H1 (cell line): ENCODE data around the gene EIF2S2. TPM values are rescaled to one million over a fixed set of nuclear protein-coding genes. Genes with fewer than 3 reads are reported as not detected.

Experiments
- TEAD4 ChIP-seq: IDR thresholded peaks from 2 replicates; pipeline ENCODE4 v1.6.1; 2012; ENCODE audit warnings: low read depth, low read length, inconsistent platforms, mixed read lengths
- polyA plus RNA-seq, 7 experiments: library from polyadenylated mRNA; depleted of rRNA in 3 of 7; stranded (reverse) in 5 of 7; unstranded in 2 of 7; fragments of >200 nt in 5 of 7; fragments of 200-250 nt in 2 of 7; gene quantifications; 1 replicate in 5 of 7; 2 replicates in 1 of 7; 4 replicates in 1 of 7; pipeline versions ENCODE4 v1.2.1 to v1.2.3, GENCODE V29; 2011 to 2013; ENCODE audit warnings: missing spikeins in 2 of 7, mixed read lengths in 2 of 7
- total RNA-seq: library from RNA; stranded (reverse); fragmentation: NEBNext Ultra II Directional; extraction: Animal tissue kit (Norgen Biotek cat#: 25700); gene quantifications from 2 replicates; pipeline ENCODE4 v1.2.1, GENCODE V29; 2021
- TF ChIP-seq, protein P1 (sequence below): fragments of 300-600 bp; sonication (generic); IDR thresholded peaks from 2 replicates; pipeline ENCODE4 v1.7.1; 2012; ENCODE audit warnings: low read length, moderate library complexity, mild to moderate bottlenecking, inconsistent platforms; ENCODE audit not compliant: insufficient replicate concordance

The EIF2S2 gene
- total and polyA plus RNA-seq, 2 of the 8 experiments (the other 6 are each of a cell fraction or from before 2014, with no cell fraction given), result 59.5 to 142 TPM

DNA sequence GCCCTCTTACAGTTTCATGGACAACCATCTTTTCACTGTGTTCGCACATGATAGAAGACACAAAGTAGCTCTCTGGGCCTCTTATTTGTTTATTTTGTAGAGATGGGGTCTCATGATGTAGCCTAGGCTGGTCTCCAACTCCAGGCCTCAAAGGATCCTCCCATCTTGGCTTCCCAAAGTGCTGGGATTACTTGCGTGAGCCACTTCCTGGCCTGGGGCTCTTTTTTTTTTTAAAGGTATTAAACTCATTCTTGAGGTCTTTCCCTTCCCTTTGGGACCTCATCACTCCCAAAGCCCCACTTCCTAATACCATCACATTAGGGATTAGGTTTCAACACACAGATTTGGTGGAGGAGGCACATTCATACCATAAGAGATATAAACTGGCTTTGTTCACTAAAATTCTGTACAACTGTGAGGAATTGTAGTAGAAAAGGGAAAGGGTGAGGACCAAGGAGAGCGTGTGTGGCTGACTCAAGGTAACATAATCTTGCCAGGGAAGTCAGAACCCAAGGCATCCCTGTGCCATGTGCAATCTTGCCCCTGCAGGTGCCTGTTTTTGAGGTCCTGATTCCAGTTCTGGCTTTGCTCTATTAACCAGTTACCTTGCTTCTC is 45.5 kb downstream of the EIF2S2 start (continued):
- TF ChIP-seq, protein P1, sequence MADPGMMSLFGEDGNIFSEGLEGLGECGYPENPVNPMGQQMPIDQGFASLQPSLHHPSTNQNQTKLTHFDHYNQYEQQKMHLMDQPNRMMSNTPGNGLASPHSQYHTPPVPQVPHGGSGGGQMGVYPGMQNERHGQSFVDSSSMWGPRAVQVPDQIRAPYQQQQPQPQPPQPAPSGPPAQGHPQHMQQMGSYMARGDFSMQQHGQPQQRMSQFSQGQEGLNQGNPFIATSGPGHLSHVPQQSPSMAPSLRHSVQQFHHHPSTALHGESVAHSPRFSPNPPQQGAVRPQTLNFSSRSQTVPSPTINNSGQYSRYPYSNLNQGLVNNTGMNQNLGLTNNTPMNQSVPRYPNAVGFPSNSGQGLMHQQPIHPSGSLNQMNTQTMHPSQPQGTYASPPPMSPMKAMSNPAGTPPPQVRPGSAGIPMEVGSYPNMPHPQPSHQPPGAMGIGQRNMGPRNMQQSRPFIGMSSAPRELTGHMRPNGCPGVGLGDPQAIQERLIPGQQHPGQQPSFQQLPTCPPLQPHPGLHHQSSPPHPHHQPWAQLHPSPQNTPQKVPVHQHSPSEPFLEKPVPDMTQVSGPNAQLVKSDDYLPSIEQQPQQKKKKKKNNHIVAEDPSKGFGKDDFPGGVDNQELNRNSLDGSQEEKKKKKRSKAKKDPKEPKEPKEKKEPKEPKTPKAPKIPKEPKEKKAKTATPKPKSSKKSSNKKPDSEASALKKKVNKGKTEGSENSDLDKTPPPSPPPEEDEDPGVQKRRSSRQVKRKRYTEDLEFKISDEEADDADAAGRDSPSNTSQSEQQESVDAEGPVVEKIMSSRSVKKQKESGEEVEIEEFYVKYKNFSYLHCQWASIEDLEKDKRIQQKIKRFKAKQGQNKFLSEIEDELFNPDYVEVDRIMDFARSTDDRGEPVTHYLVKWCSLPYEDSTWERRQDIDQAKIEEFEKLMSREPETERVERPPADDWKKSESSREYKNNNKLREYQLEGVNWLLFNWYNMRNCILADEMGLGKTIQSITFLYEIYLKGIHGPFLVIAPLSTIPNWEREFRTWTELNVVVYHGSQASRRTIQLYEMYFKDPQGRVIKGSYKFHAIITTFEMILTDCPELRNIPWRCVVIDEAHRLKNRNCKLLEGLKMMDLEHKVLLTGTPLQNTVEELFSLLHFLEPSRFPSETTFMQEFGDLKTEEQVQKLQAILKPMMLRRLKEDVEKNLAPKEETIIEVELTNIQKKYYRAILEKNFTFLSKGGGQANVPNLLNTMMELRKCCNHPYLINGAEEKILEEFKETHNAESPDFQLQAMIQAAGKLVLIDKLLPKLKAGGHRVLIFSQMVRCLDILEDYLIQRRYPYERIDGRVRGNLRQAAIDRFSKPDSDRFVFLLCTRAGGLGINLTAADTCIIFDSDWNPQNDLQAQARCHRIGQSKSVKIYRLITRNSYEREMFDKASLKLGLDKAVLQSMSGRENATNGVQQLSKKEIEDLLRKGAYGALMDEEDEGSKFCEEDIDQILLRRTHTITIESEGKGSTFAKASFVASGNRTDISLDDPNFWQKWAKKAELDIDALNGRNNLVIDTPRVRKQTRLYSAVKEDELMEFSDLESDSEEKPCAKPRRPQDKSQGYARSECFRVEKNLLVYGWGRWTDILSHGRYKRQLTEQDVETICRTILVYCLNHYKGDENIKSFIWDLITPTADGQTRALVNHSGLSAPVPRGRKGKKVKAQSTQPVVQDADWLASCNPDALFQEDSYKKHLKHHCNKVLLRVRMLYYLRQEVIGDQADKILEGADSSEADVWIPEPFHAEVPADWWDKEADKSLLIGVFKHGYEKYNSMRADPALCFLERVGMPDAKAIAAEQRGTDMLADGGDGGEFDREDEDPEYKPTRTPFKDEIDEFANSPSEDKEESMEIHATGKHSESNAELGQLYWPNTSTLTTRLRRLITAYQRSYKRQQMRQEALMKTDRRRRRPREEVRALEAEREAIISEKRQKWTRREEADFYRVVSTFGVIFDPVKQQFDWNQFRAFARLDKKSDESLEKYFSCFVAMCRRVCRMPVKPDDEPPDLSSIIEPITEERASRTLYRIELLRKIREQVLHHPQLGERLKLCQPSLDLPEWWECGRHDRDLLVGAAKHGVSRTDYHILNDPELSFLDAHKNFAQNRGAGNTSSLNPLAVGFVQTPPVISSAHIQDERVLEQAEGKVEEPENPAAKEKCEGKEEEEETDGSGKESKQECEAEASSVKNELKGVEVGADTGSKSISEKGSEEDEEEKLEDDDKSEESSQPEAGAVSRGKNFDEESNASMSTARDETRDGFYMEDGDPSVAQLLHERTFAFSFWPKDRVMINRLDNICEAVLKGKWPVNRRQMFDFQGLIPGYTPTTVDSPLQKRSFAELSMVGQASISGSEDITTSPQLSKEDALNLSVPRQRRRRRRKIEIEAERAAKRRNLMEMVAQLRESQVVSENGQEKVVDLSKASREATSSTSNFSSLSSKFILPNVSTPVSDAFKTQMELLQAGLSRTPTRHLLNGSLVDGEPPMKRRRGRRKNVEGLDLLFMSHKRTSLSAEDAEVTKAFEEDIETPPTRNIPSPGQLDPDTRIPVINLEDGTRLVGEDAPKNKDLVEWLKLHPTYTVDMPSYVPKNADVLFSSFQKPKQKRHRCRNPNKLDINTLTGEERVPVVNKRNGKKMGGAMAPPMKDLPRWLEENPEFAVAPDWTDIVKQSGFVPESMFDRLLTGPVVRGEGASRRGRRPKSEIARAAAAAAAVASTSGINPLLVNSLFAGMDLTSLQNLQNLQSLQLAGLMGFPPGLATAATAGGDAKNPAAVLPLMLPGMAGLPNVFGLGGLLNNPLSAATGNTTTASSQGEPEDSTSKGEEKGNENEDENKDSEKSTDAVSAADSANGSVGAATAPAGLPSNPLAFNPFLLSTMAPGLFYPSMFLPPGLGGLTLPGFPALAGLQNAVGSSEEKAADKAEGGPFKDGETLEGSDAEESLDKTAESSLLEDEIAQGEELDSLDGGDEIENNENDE, result no peak
- TF ChIP-seq TEAD4, result no peak
